Ishikawa (cell line): ENCODE data around the gene GAMT.

Experiments used
- CEBPB ChIP-seq: IDR thresholded peaks from 2 replicates; pipeline ENCODE4 v1.6.1; 2012
- EP300 ChIP-seq: IDR thresholded peaks from 2 replicates; pipeline ENCODE4 v1.6.1; 2012; ENCODE audit warnings: borderline replicate concordance
- FOXM1 ChIP-seq: IDR thresholded peaks from 2 replicates; pipeline ENCODE4 v1.6.1; 2012; ENCODE audit warnings: low read depth, borderline replicate concordance
- RAD21 ChIP-seq: IDR thresholded peaks from 2 replicates; pipeline ENCODE4 v1.6.1; 2012; ENCODE audit warnings: low read depth
- TCF12 ChIP-seq: IDR thresholded peaks from 2 replicates; pipeline ENCODE4 v1.6.1; 2012; ENCODE audit warnings: low read depth
- TF ChIP-seq, protein P1 (sequence below): IDR thresholded peaks from 2 replicates; pipeline ENCODE4 v1.6.1; 2012; ENCODE audit warnings: low read depth, mild to moderate bottlenecking
- TF ChIP-seq, protein P2 (sequence below): IDR thresholded peaks from 2 replicates; pipeline ENCODE4 v1.6.1; 2012

- TF ChIP-seq, protein P1, sequence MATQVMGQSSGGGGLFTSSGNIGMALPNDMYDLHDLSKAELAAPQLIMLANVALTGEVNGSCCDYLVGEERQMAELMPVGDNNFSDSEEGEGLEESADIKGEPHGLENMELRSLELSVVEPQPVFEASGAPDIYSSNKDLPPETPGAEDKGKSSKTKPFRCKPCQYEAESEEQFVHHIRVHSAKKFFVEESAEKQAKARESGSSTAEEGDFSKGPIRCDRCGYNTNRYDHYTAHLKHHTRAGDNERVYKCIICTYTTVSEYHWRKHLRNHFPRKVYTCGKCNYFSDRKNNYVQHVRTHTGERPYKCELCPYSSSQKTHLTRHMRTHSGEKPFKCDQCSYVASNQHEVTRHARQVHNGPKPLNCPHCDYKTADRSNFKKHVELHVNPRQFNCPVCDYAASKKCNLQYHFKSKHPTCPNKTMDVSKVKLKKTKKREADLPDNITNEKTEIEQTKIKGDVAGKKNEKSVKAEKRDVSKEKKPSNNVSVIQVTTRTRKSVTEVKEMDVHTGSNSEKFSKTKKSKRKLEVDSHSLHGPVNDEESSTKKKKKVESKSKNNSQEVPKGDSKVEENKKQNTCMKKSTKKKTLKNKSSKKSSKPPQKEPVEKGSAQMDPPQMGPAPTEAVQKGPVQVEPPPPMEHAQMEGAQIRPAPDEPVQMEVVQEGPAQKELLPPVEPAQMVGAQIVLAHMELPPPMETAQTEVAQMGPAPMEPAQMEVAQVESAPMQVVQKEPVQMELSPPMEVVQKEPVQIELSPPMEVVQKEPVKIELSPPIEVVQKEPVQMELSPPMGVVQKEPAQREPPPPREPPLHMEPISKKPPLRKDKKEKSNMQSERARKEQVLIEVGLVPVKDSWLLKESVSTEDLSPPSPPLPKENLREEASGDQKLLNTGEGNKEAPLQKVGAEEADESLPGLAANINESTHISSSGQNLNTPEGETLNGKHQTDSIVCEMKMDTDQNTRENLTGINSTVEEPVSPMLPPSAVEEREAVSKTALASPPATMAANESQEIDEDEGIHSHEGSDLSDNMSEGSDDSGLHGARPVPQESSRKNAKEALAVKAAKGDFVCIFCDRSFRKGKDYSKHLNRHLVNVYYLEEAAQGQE = no peak
- TF ChIP-seq CEBPB (no peak), FOXM1 (no peak), EP300 (no peak), TCF12 (no peak), RAD21 (no peak)
- TF ChIP-seq, protein P2, sequence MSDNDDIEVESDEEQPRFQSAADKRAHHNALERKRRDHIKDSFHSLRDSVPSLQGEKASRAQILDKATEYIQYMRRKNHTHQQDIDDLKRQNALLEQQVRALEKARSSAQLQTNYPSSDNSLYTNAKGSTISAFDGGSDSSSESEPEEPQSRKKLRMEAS = no peak
These were observed 35.0 kb downstream of the GAMT start for GRCh38 chr19:1366296-1366695.
